Body of pancreas (tissue), 4 donors: Measurements from ENCODE around the gene CPNE5. TPM values are rescaled to one million over a fixed set of nuclear protein-coding genes. Genes with fewer than 3 reads are reported as not detected.

Experiments used
- ATAC-seq: fragments of 150-250 bp; one replicate; pipeline ENCODE4 v1.9.1; 2016
- DNase-seq, 4 donors: peaks; one replicate each; pipeline ENCODE4 v3.0.0-alpha.2; 2019
- H3K27ac ChIP-seq, 4 donors: fragments of 200-600 bp; sonication (generic); 1 replicate in 3 of 4; 2 replicates in 1 of 4; pipeline versions ENCODE4 v1.5.1 to v1.6.1; 2016 to 2019; ENCODE audit warnings: mild to moderate bottlenecking in 1 of 4, mixed read lengths in 1 of 4, moderate library complexity in 1 of 4
- H3K27me3 ChIP-seq, 2 donors: fragments of 200-600 bp; sonication (generic); one replicate each; pipeline ENCODE4 v1.6.0; 2016; ENCODE audit warnings: mild to moderate bottlenecking in 1 of 2
- H3K36me3 ChIP-seq, 2 donors: fragments of 200-600 bp; sonication (generic); replicated peaks in 1 of 2; 2 replicates each; pipeline ENCODE4 v1.5.1; 2016; ENCODE audit warnings: low read depth in 2 of 2; ENCODE audit not compliant: insufficient read depth in 1 of 2
- H3K4me1 ChIP-seq: fragments of 200-600 bp; sonication (generic); one replicate; pipeline ENCODE4 v1.6.0; 2016
- H3K4me3 ChIP-seq, 2 donors: fragments of 200-600 bp; sonication (generic); 1 replicate in 1 of 2; 2 replicates in 1 of 2; pipeline ENCODE4 v1.5.1; 2016 to 2019
- H3K9me3 ChIP-seq, 3 donors: fragments of 200-600 bp; sonication (generic); 1 replicate in 2 of 3; 2 replicates in 1 of 3; pipeline ENCODE4 v1.5.1; 2016
- CTCF ChIP-seq, 7 experiments: fragments of 450-650 bp in 4 of 7; fragments of 200-600 bp in 3 of 7; sonication (generic) in 3 of 7; IDR thresholded peaks; one replicate each; pipeline ENCODE4 v1.5.1; 2016 to 2019; ENCODE audit warnings: antibody characterized with exemption in 7 of 7
- POLR2A ChIP-seq, 3 donors: fragments of 450-650 bp; IDR thresholded peaks; one replicate each; pipeline ENCODE4 v1.6.1; 2016; ENCODE audit warnings: antibody characterized with exemption in 3 of 3, mild to moderate bottlenecking in 2 of 3
- WGBS, 2 donors: methylation state at CpG; one replicate each; pipeline ENCODE4 v1.1.5; 2017; 5-methylcytosine and 5-hydroxymethylcytosine counted together
- intact Hi-C: fragments of 100-400 bp; cut with DNase I; formaldehyde crosslinking; loops from one replicate; pipeline ENCODE4 v1.15.1; 2023
- total RNA-seq, 2 donors: library from RNA; depleted of rRNA; stranded (reverse); fragments of >200 nt; gene quantifications; one replicate each; pipeline ENCODE4 v1.1.0, GENCODE V29; 2016

The CPNE5 gene
- total RNA-seq, 2 donors from 2014 or later, result 0.78 TPM; not detected in 1

GRCh38 chr6:36827261-36828079 is 11.8 kb downstream of the CPNE5 start:
- intact Hi-C loops, result no loop called here
- H3K4me1 ChIP-seq, result peaks cover 14% of the 10 kb centered on the region
- no peaks in the 10 kb centered on the region for H3K36me3 ChIP-seq
- no peak overlapping the region for H3K4me3 ChIP-seq
- DNase-seq (peak in 1 of 4 donors; percentile 55), ATAC-seq (no peak)
- TF ChIP-seq CTCF (IDR thresholded peaks at IDR 0.05) (no peak), POLR2A (IDR thresholded peaks at IDR 0.05) (no peak)
- peak overlapping the region in 2 of 4 donors; percentile 21 to 24 for H3K27ac ChIP-seq
- 61 to 73% methylated on average over 17 to 19 of the region's 19 CpGs for WGBS, 2 donors
- H3K9me3 ChIP-seq, result no peaks in the 10 kb centered on the region
- no peaks in the 10 kb centered on the region for H3K27me3 ChIP-seq

- Histone ChIP-seq H3K36me3 (no peaks in the 10 kb centered on the region), H3K27me3 (no peaks in the 10 kb centered on the region), H3K4me1 (peaks cover 14% of the 10 kb centered on the region), H3K27ac (peak overlapping the region in 1 of 4 donors; percentile 24), H3K9me3 (no peaks in the 10 kb centered on the region), H3K4me3 (no peak overlapping the region)
- no peak for TF ChIP-seq POLR2A (IDR thresholded peaks at IDR 0.05)
- no peak for TF ChIP-seq CTCF (IDR thresholded peaks at IDR 0.05)
- intact Hi-C loops, result no loop called here
- no peak for ATAC-seq
- DNase-seq, result no peak
- whole genome bisulfite sequencing, 2 donors, result 83 to 87% methylated on average over 15 to 19 of the region's 19 CpGs
Observed at GRCh38 chr6:36826520-36827227, 12.6 kb downstream of the CPNE5 start.

- 80 to 89% methylated on average over 8 of the region's 8 CpGs for WGBS, 2 donors
- peaks cover 14% of the 10 kb centered on the region for H3K4me1 ChIP-seq
- ATAC-seq (no peak), DNase-seq (no peak)
- H3K27me3 ChIP-seq, result no peaks in the 10 kb centered on the region
- TF ChIP-seq CTCF (IDR thresholded peaks at IDR 0.05), result no peak
- TF ChIP-seq POLR2A (IDR thresholded peaks at IDR 0.05), result no peak
- H3K4me3 ChIP-seq, result no peak overlapping the region
- H3K27ac ChIP-seq, result no peak overlapping the region
- intact Hi-C loops, result no loop called here
- no peaks in the 10 kb centered on the region for H3K36me3 ChIP-seq
- no peaks in the 10 kb centered on the region for H3K9me3 ChIP-seq
Observed at GRCh38 chr6:36825994-36826393, 13.2 kb downstream of the CPNE5 start.

GRCh38 chr6:36825452-36825851 is 13.8 kb downstream of the CPNE5 start:
- ATAC-seq, result no peak
- H3K27ac ChIP-seq, result no peak overlapping the region
- no peaks in the 10 kb centered on the region for H3K36me3 ChIP-seq
- peaks cover 11% of the 10 kb centered on the region for H3K4me1 ChIP-seq
- WGBS, 2 donors, result 85 to 86% methylated on average over 5 to 6 of the region's 6 CpGs
- DNase-seq, result no peak
- no peaks in the 10 kb centered on the region for H3K27me3 ChIP-seq
- intact Hi-C loops, result no loop called here
- H3K4me3 ChIP-seq, result no peak overlapping the region
- TF ChIP-seq CTCF (IDR thresholded peaks at IDR 0.05), result no peak
- no peak for TF ChIP-seq POLR2A (IDR thresholded peaks at IDR 0.05)
- H3K9me3 ChIP-seq, result no peaks in the 10 kb centered on the region
